ENCODE measurements around the gene CTU2. TPM values are rescaled to one million over a fixed set of nuclear protein-coding genes. Genes with fewer than 3 reads are reported as not detected.
A peak's percentile ranks its signal among the peaks of the same experiment; 100 is the strongest.

The CTU2 gene
- total RNA-seq, 2 experiments from 2014 or later = 29.6 to 36.2 TPM

DNA sequence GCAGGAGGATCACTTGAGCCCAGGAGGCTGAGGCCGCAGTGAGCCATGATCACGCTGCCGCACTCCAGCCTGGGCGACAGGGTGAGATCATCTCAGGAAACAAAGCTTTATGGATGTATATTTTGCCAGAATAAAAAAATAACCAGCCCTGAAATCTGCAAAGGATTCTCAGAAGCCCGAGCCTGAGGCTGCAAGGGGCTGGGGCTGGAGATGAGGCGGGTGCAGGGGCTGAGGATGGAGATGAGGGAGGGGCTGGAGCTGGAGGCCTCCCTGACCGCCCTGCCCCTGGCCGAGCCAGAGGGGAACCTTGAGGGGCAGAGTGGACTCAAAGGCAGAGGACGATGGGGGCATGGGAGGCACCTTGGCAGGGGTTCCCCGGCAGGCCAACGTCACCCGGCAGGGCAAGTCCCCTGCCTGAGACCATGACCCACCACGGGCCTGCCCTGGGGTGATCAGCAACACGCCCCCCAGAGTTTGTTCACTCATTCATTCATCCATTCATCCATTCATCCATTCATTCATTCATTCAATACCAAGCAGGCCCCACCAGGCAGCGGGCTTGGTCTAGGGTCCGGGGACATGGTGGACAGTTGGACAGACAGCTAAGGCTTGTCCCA is 46.2 kb downstream of the CTU2 start:
- Mint-ChIP-seq H3K4me1 (no peaks in the 10 kb centered on the region), H3K9me3 (ENCODE audit: low read depth) (no peaks in the 10 kb centered on the region), H3K27me3 (no peaks in the 10 kb centered on the region), H3K36me3 (ENCODE audit: low read depth) (no peaks in the 10 kb centered on the region), H3K27ac (no peak overlapping the region), H3K4me3 (no peak overlapping the region)
- POLR2A ChIA-PET = no interaction called here
- intact Hi-C loops (cut with DNase I, micrococcal nuclease) = no loop called here
- ATAC-seq (no peak), DNase-seq (no peak)
- CTCF ChIA-PET = interaction anchor here (1.8 kb wide), 1 partner anchor 15 kb away, joined by 7 read pairs; no protein-coding TSS in a partner anchor

DNA sequence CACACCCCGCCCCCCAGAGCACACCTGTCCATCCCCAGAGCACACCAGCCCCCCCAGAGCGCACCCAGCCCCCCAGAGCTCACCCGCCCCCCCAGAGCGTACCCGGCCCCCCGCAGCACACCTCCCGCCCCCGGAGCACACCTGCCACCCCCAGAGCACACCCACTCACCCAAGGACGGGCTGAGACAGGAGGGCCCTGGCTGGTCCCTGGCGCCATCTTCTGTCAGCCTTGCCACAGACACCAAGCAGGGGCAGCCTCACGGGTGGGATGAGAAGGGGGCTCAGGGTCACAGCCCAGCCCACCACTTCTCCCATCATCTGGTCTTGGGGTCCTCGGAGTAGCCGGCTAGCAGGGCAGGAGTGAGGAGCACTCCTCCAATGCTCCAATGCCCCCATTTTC is 46.9 kb downstream of the CTU2 start:
- ATAC-seq = no peak
- H3K4me3 Mint-ChIP-seq = no peak overlapping the region
- intact Hi-C loops (cut with DNase I, micrococcal nuclease) = no loop called here
- no peaks in the 10 kb centered on the region for H3K27me3 Mint-ChIP-seq
- ChIA-PET CTCF (interaction anchor here (0.9 kb wide), 1 partner anchor 29 kb away, joined by 3 read pairs; no protein-coding TSS in a partner anchor), POLR2A (no interaction called here)
- DNase-seq = no peak
- no peaks in the 10 kb centered on the region for H3K36me3 Mint-ChIP-seq (ENCODE audit: low read depth)
- H3K9me3 Mint-ChIP-seq (ENCODE audit: low read depth) = no peaks in the 10 kb centered on the region
- H3K27ac Mint-ChIP-seq = no peak overlapping the region
- no peaks in the 10 kb centered on the region for H3K4me1 Mint-ChIP-seq

DNA sequence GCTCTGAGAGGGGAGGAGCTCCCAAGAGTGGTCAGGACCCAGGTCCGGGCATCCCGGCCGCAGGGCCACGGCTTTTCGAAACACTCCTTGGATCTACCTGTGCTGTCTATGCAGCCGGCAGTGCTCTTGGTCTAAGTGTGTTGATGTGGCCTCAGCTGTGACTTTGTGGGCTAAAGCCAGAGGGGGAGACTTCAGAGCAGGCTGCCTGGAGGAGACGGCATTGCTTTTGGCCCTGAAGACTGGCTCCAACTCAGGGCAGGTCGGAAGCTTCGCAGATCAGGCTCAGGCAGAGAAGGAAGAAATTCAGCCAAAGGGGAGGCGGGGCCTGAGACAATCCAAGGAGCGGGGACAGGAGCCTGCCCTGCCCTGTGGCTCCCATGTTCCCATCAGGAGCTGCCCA is 47.3 kb downstream of the CTU2 start:
- no peaks in the 10 kb centered on the region for H3K27me3 Mint-ChIP-seq
- POLR2A ChIA-PET = no interaction called here
- CTCF ChIA-PET = interaction anchor here (0.6 to 0.9 kb wide), 3 partner anchors 28 to 528 kb away, joined by 3 to 4 read pairs (median 4); no protein-coding TSS in a partner anchor
- no peak overlapping the region for H3K27ac Mint-ChIP-seq
- H3K4me3 Mint-ChIP-seq = no peak overlapping the region
- no peaks in the 10 kb centered on the region for H3K9me3 Mint-ChIP-seq (ENCODE audit: low read depth)
- no peaks in the 10 kb centered on the region for H3K36me3 Mint-ChIP-seq (ENCODE audit: low read depth)
- peaks cover 3% of the 10 kb centered on the region for H3K4me1 Mint-ChIP-seq
- DNase-seq (no peak), ATAC-seq (no peak)
- intact Hi-C loops (cut with DNase I, micrococcal nuclease) = no loop called here

DNA sequence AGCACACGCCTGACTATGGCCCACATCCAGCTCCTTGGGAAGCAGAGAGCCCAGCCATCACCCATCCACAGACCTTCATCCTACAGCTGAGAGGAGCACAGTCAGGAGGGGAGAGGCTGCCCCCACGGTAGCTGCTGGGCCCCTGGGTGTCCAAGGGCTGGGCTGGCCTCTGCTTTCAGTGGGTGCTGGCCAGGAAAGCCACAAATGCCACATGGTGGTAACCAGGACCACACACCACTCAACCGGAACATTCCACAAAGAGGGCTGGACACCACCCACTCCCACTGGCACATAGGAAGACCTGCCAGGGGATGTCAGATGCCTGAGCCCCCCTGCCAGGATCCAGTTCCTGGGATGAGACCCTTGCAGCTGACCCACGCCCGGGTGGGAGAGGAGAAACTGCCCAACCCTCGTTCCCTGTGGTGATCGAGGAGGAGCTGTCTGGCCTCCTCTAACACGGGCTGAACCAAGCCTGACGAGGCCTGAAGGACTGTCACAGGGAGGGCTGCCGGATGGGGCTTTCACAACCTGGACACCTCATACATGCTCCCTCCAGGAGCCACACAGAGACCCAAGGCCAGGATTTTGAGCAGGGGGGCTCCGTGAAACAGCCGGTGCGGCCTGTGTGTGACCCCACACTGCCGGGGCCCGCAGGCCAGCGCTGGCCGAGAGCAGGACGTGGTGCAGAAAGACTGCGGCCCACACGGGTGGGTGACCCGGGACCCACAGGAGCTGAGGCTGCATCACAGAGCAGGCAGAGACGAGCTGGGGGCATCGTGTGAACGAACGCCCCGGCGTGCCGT is 48.0 kb downstream of the CTU2 start:
- intact Hi-C loops (cut with DNase I, micrococcal nuclease) = no loop called here
- Mint-ChIP-seq H3K4me1 (peaks cover 7% of the 10 kb centered on the region), H3K9me3 (ENCODE audit: low read depth) (no peaks in the 10 kb centered on the region), H3K36me3 (ENCODE audit: low read depth) (no peaks in the 10 kb centered on the region), H3K27me3 (no peaks in the 10 kb centered on the region), H3K4me3 (no peak overlapping the region), H3K27ac (no peak overlapping the region)
- POLR2A ChIA-PET = no interaction called here
- DNase-seq (no peak), ATAC-seq (no peak)
- CTCF ChIA-PET = interaction anchor here (0.6 to 1.0 kb wide), 4 partner anchors 17 to 527 kb away, joined by 3 to 4 read pairs (median 4); no protein-coding TSS in a partner anchor

DNA sequence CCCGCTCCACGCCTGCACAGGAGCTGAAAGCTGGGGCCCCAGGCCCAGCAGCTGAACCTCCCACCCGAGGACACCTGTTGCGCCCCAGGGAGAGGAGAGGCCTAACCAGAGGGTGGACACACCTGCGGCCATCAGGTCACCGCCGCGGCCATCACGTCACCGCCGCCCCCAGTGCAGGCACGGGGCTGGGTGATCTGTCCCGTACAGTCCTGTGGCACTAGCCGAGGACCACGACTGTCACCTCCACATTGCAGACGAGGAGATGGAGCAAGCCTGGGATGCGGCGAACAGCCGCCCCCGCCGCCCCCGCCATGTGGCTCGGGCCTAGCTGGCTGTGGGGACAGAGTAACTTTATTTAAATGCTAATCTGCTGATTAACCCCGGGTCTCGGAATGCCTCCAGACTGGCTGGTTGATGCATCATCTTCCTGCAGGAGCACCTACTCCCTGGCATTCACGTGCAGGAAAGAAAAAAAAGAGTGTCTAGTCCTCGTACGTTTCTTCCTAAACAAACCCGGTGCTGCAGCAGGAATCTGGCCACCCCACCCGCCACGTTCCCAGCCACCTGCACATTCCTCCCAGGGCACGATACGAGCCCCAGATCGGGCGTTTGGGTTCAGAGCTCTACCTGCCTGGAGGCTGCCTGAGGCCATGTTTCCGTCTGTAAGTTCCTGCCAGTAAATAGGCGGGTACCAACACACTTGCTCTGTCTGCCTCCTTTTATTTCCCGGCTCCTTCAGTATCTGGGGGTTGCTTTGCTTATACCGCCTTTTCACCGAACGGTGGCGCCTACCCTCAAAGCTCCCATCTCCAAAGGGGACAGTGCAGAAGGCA is 48.8 kb downstream of the CTU2 start:
- ChIA-PET POLR2A (no interaction called here), CTCF (interaction anchor here (1.0 kb wide), 1 partner anchor 17 kb away, joined by 4 read pairs; no protein-coding TSS in a partner anchor)
- Mint-ChIP-seq H3K27me3 (no peaks in the 10 kb centered on the region), H3K9me3 (ENCODE audit: low read depth) (no peaks in the 10 kb centered on the region), H3K36me3 (ENCODE audit: low read depth) (no peaks in the 10 kb centered on the region), H3K4me3 (no peak overlapping the region), H3K27ac (no peak overlapping the region), H3K4me1 (peaks cover 10% of the 10 kb centered on the region)
- DNase-seq = no peak
- intact Hi-C loops (cut with DNase I, micrococcal nuclease) = no loop called here
- ATAC-seq = no peak

DNA sequence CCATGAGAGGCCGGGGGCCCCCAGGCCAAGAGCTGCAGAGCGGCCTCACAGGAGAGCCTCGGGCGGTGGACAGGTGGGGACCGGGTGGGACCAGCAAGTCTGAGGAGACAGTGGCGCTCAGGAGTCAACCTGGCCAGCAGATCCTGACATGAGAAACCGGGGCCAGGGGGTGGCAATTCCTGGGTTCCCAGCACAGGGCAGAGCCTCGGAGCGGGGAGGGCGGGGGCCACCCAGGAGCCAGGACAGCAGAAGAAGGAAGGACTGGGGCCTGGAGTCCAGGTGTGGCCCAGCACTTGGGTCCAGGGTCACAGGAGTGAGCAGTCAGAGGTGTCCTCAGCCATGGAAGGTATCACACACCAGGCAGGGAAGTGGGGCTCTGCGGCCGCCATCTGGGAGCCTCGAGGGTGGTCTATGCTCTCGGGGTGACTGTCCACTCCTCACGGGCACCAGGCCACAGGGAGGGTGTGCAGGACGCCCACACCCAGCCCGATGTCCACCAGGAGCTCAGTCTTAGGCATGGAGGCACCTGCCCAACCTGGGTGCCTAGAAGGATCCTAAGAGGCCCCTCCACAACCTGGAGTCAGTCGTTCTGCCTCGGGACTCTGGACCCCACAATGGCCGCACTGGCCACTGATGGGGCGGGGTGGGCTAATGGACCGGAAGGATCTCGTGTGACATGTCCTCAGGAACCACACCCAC is 49.6 kb downstream of the CTU2 start:
- H3K9me3 Mint-ChIP-seq (ENCODE audit: low read depth) = no peaks in the 10 kb centered on the region
- H3K27ac Mint-ChIP-seq = no peak overlapping the region
- H3K27me3 Mint-ChIP-seq = no peaks in the 10 kb centered on the region
- H3K4me3 Mint-ChIP-seq = no peak overlapping the region
- intact Hi-C loops (cut with DNase I, micrococcal nuclease) = no loop called here
- H3K4me1 Mint-ChIP-seq = peaks cover 11% of the 10 kb centered on the region
- POLR2A ChIA-PET = no interaction called here
- CTCF ChIA-PET = interaction anchor here (1.0 kb wide), 1 partner anchor 18 kb away, joined by 4 read pairs; no protein-coding TSS in a partner anchor
- DNase-seq (no peak), ATAC-seq (no peak)
- no peaks in the 10 kb centered on the region for H3K36me3 Mint-ChIP-seq (ENCODE audit: low read depth)

DNA sequence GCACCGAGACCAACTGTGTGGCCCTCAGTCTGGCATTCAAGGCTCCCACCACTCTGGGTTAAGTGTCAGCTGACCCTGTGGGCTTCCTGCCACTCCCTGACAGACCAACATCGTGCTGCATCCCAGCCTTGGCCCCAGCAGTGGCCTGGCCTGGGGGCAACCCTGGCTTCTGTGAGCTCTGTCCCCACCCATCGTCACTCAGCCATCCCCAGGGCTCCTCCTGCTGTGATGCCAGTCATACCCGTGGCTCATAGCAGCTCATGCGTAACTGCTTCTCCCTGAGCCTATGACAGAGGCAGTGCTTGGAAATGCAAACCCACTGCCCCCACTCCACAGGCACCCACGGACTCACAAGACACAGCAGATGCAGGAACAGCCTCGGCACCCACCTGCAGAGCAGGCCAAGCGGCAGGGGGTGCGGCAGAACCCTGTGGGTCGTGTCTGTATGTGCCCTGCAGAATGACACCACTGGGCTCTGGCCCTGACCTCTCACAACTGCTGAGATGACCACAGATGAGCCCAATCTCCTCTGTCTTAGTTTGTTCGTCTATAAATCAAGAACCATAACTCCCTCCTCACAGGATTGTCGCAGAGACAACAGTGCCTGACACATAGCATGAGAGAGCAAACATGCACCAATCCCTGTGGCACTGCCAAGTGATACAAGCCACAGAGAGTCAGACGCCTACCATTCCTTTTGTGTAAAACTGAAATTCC is 52.1 kb downstream of the CTU2 start:
- H3K27me3 Mint-ChIP-seq = no peaks in the 10 kb centered on the region
- H3K9me3 Mint-ChIP-seq (ENCODE audit: low read depth) = no peaks in the 10 kb centered on the region
- ChIA-PET POLR2A (no interaction called here), CTCF (interaction anchor here (0.6 to 2.0 kb wide), 3 partner anchors 8 to 26 kb away, joined by 3 to 6 read pairs (median 3); no protein-coding TSS in a partner anchor)
- ATAC-seq (no peak), DNase-seq (no peak)
- no peaks in the 10 kb centered on the region for H3K36me3 Mint-ChIP-seq (ENCODE audit: low read depth)
- intact Hi-C loops (cut with DNase I, micrococcal nuclease) = no loop called here
- H3K27ac Mint-ChIP-seq = no peak overlapping the region
- peaks cover 11% of the 10 kb centered on the region for H3K4me1 Mint-ChIP-seq
- no peak overlapping the region for H3K4me3 Mint-ChIP-seq

DNA sequence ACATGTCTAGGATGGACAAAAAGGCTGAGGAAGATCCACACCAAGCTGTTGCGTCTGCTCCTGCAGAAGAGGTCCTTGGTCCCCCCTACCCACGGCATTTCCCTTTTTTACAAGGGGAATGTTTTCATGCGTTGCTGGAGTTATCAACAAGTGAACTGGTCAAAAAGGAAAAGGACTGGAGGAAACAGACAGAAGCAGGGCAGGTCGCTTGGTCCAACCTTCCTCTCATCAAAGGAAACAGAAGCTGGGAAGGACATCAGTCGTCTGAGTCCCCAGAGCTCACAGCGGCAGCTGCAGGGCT is 52.6 kb downstream of the CTU2 start:
- Mint-ChIP-seq H3K36me3 (ENCODE audit: low read depth) (no peaks in the 10 kb centered on the region), H3K27ac (no peak overlapping the region)

DNA sequence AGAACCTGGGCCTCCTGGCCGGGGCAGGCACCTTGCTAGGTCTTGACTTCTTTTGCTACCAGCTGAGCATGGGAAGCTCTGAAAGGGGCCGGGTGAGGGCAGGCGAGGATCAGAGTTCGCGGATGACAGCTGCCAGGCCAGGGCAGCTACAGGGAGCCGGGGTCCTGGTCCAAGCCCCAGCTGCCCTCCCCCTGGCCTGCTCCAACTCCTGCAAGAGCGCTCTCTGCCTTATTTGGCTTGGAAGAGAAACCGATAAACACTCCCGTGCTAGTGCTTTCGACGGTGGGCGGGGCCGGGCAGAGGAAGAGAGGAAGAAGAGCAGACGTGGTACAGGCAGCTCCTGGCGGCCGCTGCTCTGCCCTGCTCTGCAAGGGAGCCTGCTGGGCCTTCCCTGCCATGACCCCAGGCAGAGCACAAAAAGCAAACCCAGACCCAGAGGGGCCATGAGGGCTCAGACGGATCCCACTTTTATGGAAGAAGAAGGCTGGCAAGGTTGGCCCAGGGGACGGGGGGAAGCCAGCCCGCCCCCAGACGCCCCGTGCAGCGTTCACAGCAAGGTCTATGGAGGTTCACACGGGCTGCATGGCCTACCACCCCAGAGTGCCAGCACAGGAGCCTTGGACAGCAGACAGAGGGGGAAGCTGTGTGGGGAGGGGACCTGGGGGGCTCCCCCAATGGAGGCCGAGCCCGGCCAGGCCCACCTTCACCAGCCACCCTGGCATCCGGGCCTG is 53.1 kb downstream of the CTU2 start:
- H3K4me3 Mint-ChIP-seq = no peak overlapping the region

More for the DNA sequence above, 52.6 kb downstream of the CTU2 start:
- Mint-ChIP-seq H3K9me3 (ENCODE audit: low read depth) (no peaks in the 10 kb centered on the region), H3K4me1 (peaks cover 11% of the 10 kb centered on the region), H3K27me3 (no peaks in the 10 kb centered on the region), H3K4me3 (no peak overlapping the region)
- intact Hi-C loops (cut with DNase I, micrococcal nuclease) = loop anchor here in 1 of 2 experiments (1.0 kb wide), 1 partner anchor 18 kb away; no protein-coding TSS in a partner anchor
- DNase-seq (no peak), ATAC-seq (no peak)
- ChIA-PET CTCF (interaction anchor here (0.6 to 2.0 kb wide), 4 partner anchors 8 to 25 kb away, joined by 3 to 6 read pairs (median 3); no protein-coding TSS in a partner anchor), POLR2A (interaction anchor here (0.6 kb wide), 1 partner anchor 19 kb away, joined by 3 read pairs; no protein-coding TSS in a partner anchor)

DNA sequence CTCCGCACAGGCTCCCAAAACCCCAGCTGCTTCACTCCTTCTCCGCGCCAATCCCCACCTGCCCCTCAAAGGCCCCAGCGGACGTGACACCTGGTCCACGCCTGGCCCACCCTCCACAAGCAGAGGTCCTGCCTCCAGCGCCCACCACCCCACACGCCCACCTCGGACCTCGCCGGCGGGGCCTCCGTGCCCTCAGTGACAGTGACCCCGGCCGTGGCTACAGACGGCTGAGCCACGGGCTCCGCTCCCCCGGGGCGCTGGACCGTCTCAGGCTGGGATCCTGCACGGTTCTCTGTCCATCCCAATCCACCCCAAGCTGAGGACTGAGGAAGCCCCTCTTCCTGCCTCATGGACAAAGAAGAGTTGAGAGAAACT is 53.7 kb downstream of the CTU2 start:
- POLR2A ChIA-PET = no interaction called here

More for the DNA sequence above, 53.1 kb downstream of the CTU2 start:
- no peaks in the 10 kb centered on the region for H3K27me3 Mint-ChIP-seq
- POLR2A ChIA-PET = interaction anchor here (0.6 kb wide), 1 partner anchor 18 kb away, joined by 3 read pairs; no protein-coding TSS in a partner anchor
- no peaks in the 10 kb centered on the region for H3K36me3 Mint-ChIP-seq (ENCODE audit: low read depth)
- CTCF ChIA-PET = interaction anchor here (0.6 to 2.0 kb wide), 5 partner anchors 9 to 25 kb away, joined by 3 to 6 read pairs (median 3); no protein-coding TSS in a partner anchor
- intact Hi-C loops (cut with DNase I, micrococcal nuclease) = loop anchor here in 1 of 2 experiments (1.0 kb wide), 1 partner anchor 18 kb away; no protein-coding TSS in a partner anchor
- ATAC-seq (peak; percentile 86), DNase-seq (peak; percentile 65)
- peaks cover 11% of the 10 kb centered on the region for H3K4me1 Mint-ChIP-seq
- no peaks in the 10 kb centered on the region for H3K9me3 Mint-ChIP-seq (ENCODE audit: low read depth)
- H3K27ac Mint-ChIP-seq = no peak overlapping the region

More for the DNA sequence above, 53.7 kb downstream of the CTU2 start:
- no peak overlapping the region for H3K4me3 Mint-ChIP-seq
- DNase-seq (no peak), ATAC-seq (no peak)
- H3K4me1 Mint-ChIP-seq = peaks cover 11% of the 10 kb centered on the region
- no peaks in the 10 kb centered on the region for H3K9me3 Mint-ChIP-seq (ENCODE audit: low read depth)
- no peaks in the 10 kb centered on the region for H3K27me3 Mint-ChIP-seq
- CTCF ChIA-PET = interaction anchor here (0.8 to 2.0 kb wide), 3 partner anchors 15 to 24 kb away, joined by 3 to 6 read pairs (median 3); no protein-coding TSS in a partner anchor
- H3K36me3 Mint-ChIP-seq (ENCODE audit: low read depth) = no peaks in the 10 kb centered on the region
- no peak overlapping the region for H3K27ac Mint-ChIP-seq
- intact Hi-C loops (cut with DNase I, micrococcal nuclease) = loop anchor here in 1 of 2 experiments (1.0 kb wide), 1 partner anchor 17 kb away; no protein-coding TSS in a partner anchor
